Upper lobe of left lung (tissue), 4 donors: ENCODE measurements around the gene RGMA.

Experiments
- EP300 ChIP-seq, 4 donors: sonication (generic); formaldehyde crosslinking; IDR thresholded peaks; one replicate each; pipeline ENCODE4 v1.5.1; 2017; ENCODE audit warnings: antibody characterized with exemption in 4 of 4, control low read depth in 2 of 4
- TF ChIP-seq, protein P1 (sequence below), 6 experiments: fragments of 450-650 bp in 4 of 6; fragments of 200-600 bp in 2 of 6; sonication (generic) in 2 of 6; IDR thresholded peaks; one replicate each; pipeline ENCODE4 v1.5.1; 2016 to 2019; ENCODE audit warnings: antibody characterized with exemption in 6 of 6

DNA sequence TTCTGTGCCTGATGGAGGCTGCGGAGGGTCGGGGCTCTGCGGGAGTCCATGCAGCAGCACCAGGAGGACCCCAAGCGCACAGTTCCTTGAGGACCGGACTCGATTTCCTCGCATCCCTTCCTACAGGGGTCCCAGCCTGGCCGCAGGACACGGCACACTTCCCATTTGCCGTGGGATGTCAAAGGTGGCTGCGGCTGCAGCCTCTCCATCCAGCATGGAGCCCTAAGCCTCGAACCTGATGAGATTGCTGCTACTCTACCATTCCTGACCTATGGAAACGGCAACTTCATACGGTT, 40.6 kb downstream of the RGMA start:
- TF ChIP-seq, protein P1, sequence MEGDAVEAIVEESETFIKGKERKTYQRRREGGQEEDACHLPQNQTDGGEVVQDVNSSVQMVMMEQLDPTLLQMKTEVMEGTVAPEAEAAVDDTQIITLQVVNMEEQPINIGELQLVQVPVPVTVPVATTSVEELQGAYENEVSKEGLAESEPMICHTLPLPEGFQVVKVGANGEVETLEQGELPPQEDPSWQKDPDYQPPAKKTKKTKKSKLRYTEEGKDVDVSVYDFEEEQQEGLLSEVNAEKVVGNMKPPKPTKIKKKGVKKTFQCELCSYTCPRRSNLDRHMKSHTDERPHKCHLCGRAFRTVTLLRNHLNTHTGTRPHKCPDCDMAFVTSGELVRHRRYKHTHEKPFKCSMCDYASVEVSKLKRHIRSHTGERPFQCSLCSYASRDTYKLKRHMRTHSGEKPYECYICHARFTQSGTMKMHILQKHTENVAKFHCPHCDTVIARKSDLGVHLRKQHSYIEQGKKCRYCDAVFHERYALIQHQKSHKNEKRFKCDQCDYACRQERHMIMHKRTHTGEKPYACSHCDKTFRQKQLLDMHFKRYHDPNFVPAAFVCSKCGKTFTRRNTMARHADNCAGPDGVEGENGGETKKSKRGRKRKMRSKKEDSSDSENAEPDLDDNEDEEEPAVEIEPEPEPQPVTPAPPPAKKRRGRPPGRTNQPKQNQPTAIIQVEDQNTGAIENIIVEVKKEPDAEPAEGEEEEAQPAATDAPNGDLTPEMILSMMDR (IDR thresholded peaks at IDR 0.05) = no peak
- TF ChIP-seq EP300 (IDR thresholded peaks at IDR 0.05) = no peak
